Fibroblast of pulmonary artery (primary cell): ENCODE data around the gene USP14.

Experiments
- DNase-seq: peaks from one replicate; pipeline ENCODE4 v3.0.0-alpha.2; 2010; ENCODE audit warnings: low read depth
- H3K4me3 ChIP-seq: replicated peaks from 2 replicates; pipeline ENCODE4 v1.5.1; 2011; ENCODE audit warnings: low read depth, mild to moderate bottlenecking, control low read depth, low read length, moderate library complexity
- TF ChIP-seq, protein P1 (sequence below): IDR thresholded peaks from 2 replicates; pipeline ENCODE4 v1.5.1; 2011; ENCODE audit warnings: mild to moderate bottlenecking, control low read depth, low read length, inconsistent platforms; ENCODE audit errors: missing control alignments

The USP14 gene

DNA sequence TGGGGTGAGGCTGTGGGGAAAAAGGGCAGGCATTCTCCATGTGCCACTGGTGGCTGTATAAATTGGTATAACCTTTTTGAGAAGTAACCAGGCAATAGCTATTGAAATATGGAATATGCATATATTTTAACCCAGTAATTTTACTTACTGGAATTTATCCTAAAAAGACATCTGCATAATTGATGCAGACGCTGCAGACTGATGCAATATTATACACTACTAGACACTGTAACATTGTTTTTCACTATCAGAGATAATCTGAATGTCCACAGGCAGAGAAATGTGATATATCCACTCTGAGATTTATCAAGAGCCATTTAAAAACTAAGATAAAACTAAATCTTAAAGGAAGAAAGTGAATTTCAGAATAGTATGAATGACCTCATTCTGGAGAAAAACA is 94.8 kb downstream of the USP14 start:
- no peak overlapping the region for H3K4me3 ChIP-seq
- no peak for DNase-seq
- TF ChIP-seq, protein P1, sequence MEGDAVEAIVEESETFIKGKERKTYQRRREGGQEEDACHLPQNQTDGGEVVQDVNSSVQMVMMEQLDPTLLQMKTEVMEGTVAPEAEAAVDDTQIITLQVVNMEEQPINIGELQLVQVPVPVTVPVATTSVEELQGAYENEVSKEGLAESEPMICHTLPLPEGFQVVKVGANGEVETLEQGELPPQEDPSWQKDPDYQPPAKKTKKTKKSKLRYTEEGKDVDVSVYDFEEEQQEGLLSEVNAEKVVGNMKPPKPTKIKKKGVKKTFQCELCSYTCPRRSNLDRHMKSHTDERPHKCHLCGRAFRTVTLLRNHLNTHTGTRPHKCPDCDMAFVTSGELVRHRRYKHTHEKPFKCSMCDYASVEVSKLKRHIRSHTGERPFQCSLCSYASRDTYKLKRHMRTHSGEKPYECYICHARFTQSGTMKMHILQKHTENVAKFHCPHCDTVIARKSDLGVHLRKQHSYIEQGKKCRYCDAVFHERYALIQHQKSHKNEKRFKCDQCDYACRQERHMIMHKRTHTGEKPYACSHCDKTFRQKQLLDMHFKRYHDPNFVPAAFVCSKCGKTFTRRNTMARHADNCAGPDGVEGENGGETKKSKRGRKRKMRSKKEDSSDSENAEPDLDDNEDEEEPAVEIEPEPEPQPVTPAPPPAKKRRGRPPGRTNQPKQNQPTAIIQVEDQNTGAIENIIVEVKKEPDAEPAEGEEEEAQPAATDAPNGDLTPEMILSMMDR: no peak

DNA sequence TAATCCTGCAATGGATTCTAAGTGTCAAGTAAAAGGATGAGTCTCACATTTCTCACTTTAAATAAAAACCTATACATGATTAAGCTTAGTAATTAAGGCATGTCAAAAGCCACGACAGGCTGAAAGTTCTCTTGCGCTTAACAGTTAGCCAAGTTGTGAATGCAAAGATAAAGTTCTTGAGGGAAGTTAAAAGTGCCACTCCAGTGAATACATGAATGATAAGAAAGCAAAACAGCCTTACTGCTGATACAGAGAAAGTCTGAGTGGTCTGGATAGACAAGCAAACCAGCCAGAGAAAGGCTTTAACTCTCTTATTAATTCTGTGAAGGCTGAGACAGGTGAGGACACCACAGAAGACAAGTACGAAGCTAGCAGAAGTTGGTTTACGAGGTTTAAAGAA is 96.8 kb downstream of the USP14 start:
- DNase-seq: no peak
- TF ChIP-seq, protein P1: no peak
- H3K4me3 ChIP-seq: no peak overlapping the region

DNA sequence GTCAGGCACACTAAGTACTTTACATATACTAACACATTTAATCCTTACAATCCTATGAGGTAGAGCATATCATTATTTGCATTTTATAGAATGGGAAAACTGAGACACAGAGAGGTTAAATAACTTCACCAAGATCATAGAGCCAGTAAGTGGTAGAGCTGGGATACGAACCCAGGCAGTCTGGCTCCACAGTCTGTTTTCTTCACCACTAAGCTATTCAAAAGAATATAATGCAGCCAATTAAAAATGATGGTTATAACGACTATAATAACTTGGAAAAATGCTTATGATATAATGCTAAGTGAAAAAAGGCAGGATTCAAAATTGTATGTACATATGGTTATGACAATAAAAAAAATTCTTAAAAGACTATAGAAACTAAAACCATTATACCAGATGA is 102.2 kb downstream of the USP14 start:
- DNase-seq: no peak
- TF ChIP-seq, protein P1: no peak
- no peak overlapping the region for H3K4me3 ChIP-seq

DNA sequence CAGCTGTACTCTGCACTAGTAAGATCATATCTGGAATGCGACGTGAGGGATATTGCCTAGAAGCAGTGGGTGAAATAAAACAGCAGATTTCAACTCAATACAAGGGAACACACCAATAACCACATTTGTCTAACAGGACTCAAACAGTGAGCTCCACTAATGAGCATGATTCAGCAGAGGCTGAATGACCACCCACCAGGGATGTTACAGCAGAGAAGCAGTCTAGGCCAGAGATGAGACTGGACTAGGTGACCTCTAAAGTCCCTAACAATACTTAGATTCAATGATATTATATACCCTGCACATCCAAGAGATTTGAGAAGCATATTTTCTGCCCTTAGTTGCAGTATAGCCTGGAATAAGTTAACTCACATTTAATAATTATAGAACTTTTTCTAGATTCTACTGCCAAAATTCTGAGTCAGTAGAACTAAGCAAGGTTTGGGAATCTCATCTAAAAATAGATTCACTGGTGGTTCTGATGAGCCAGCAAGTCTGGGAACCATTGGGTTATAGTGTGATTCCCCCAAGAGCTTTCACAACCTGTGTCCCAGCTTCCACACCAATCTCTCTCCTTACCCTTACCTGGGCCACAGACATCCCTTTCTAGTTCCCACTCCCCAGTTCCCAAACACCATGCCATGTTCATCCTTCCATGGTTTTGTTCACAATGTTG is 103.2 kb downstream of the USP14 start:
- TF ChIP-seq, protein P1: no peak

More for the DNA sequence above, 103.2 kb downstream of the USP14 start:
- H3K4me3 ChIP-seq: no peak overlapping the region
- no peak for DNase-seq
